MCF 10A (cell line): ENCODE measurements around the gene GATA6. TPM values are rescaled to one million over a fixed set of nuclear protein-coding genes. Genes with fewer than 3 reads are reported as not detected.
A peak's percentile ranks its signal among the peaks of the same experiment; 100 is the strongest.

ENCODE experiments used
- Bru-seq: library from RNA; stranded (reverse); fragments of 400-500 nt; gene quantifications from one replicate; lab custom pipeline; 2021; lab: Mats Ljungman, UMichigan
- BruChase-seq, 2 experiments: library from RNA; stranded (reverse); fragments of 400-500 nt; gene quantifications; one replicate each; lab custom pipeline; 2021; lab: Mats Ljungman, UMichigan
- BruUV-seq: library from RNA; stranded (reverse); fragments of 400-500 nt; replicated peaks from 2 replicates; lab custom pipeline; 2021; lab: Mats Ljungman, UMichigan
- CTCF ChIA-PET: fragments of 300-600 bp; sonication (Branson Sonifier 250); formaldehyde crosslinking; extraction: SDS; loops from one replicate; lab custom pipeline; 2021; ENCODE audit warnings: antibody characterized with exemption, inconsistent platforms; lab: Yijun Ruan, JAX
- POLR2A ChIA-PET: fragments of 300-600, 350-650 bp; sonication (Branson Sonifier 250); formaldehyde crosslinking; extraction: SDS; loops from one replicate; lab custom pipeline; 2020; ENCODE audit warnings: antibody characterized with exemption, inconsistent platforms; lab: Yijun Ruan, JAX
- DNase-seq: peaks from one replicate; pipeline ENCODE4 v3.0.0-alpha.2; 2018; ENCODE audit not compliant: unreplicated experiment
- H3K27ac Mint-ChIP-seq: one replicate; pipeline ENCODE4 v1.8.0; 2022; ENCODE audit warnings: mild to moderate bottlenecking, low read depth, mixed read lengths; ENCODE audit not compliant: unreplicated experiment
- H3K27me3 Mint-ChIP-seq: one replicate; pipeline ENCODE4 v1.8.0; 2022; ENCODE audit warnings: mixed read lengths; ENCODE audit not compliant: insufficient read depth, unreplicated experiment
- H3K36me3 Mint-ChIP-seq: one replicate; pipeline ENCODE4 v1.8.0; 2022; ENCODE audit warnings: mild to moderate bottlenecking, moderate library complexity, mixed read lengths; ENCODE audit not compliant: insufficient read depth, unreplicated experiment
- H3K4me1 Mint-ChIP-seq: one replicate; pipeline ENCODE4 v1.8.0; 2022; ENCODE audit warnings: mixed read lengths; ENCODE audit not compliant: insufficient read depth, unreplicated experiment
- H3K4me3 Mint-ChIP-seq: one replicate; pipeline ENCODE4 v1.8.0; 2022; ENCODE audit warnings: mild to moderate bottlenecking, moderate library complexity, mixed read lengths; ENCODE audit not compliant: unreplicated experiment
- H3K9me3 Mint-ChIP-seq: one replicate; pipeline ENCODE4 v1.8.0; 2022; ENCODE audit warnings: mixed read lengths; ENCODE audit not compliant: unreplicated experiment
- intact Hi-C: fragments of 100-400 bp; cut with micrococcal nuclease; formaldehyde crosslinking; loops from 2 replicates; pipeline ENCODE4 v1.14.1; 2022
- long read RNA-seq: library from polyadenylated mRNA; stranded (forward); transcript quantifications from one replicate; pipeline ENCODE4 v2.0.0, GENCODE V29; 2022
- total RNA-seq: library from RNA; stranded (reverse); gene quantifications from 2 replicates; pipeline ENCODE4 v1.2.3, GENCODE V29; 2022
- TF ChIP-seq, protein P1 (sequence below): fragments of 200-600 bp; IDR thresholded peaks from one replicate; pipeline ENCODE4 v1.8.0; 2022; ENCODE audit warnings: antibody characterized with exemption, mild to moderate bottlenecking; ENCODE audit not compliant: unreplicated experiment

The GATA6 gene
- 6.7 and 14.0 TPM in 2 replicates for total RNA-seq
- percentile 76 among the genes with signal in this experiment for Bru-seq, nascent RNA
- percentile 57 among the genes with signal in this experiment for BruChase-seq, experiment 1, labeled RNA remaining after a 6-hour chase
- BruChase-seq, experiment 2, labeled RNA remaining after a 2-hour chase: percentile 63 among the genes with signal in this experiment
- long read RNA-seq, transcript GATA6-201 (7 exons, 3,770 nt): major isoform, 8 of 16 reads
- long read RNA-seq, partial matches to known transcripts: 5 of 16 reads
- long read RNA-seq, other reads (novel, unspliced or antisense): 3 of 16 reads

DNA sequence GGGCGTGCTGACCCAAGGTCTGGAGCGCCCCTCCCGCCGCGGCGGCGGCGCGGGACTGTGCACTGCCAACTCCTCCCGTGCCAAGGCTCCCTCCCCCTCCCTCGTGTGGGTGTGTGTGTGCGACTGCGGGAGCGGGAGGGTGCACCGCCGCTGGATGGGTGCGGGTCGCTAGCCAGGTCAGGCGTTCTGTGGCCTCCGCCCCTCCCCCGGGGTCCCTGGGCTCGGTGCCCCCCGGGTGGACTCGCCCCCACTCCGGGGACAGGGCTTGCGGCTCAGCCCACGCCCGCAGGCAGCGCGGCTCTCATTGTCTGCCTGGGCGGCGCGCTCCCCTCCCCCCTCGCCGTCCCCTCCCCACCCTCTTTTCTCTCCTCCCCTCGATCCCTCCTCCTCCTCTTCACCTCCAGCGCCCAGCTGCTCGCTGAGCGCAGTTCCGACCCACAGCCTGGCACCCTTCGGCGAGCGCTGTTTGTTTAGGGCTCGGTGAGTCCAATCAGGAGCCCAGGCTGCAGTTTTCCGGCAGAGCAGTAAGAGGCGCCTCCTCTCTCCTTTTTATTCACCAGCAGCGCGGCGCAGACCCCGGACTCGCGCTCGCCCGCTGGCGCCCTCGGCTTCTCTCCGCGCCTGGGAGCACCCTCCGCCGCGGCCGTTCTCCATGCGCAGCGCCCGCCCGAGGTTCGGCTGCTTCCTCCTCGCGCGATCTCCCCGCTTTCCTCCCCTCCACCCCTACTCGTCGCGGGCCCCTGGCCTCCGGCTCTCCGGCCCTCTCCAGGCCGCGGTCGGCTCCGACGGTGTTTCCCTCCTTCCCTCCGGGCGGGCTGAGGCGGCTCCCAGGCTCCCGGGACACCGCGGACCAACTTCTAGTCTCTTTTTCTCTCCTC lies at the start of gene GATA6:
Gene GATA6, plus strand, starts transcription at position 579 of the 878 bp plus-strand sequence. CDS start 1,556 bp downstream, outside the sequence.
- Mint-ChIP-seq H3K4me3 (peak within 1 kb of the TSS; percentile 97), H3K9me3 (no peaks in the 10 kb centered on the region), H3K27me3 (no peaks in the 10 kb centered on the region), H3K36me3 (peaks cover 8% of the 10 kb centered on the region), H3K4me1 (peaks cover 6% of the 10 kb centered on the region), H3K27ac (peak within 1 kb of the TSS; percentile 78)
- TF ChIP-seq, protein P1, sequence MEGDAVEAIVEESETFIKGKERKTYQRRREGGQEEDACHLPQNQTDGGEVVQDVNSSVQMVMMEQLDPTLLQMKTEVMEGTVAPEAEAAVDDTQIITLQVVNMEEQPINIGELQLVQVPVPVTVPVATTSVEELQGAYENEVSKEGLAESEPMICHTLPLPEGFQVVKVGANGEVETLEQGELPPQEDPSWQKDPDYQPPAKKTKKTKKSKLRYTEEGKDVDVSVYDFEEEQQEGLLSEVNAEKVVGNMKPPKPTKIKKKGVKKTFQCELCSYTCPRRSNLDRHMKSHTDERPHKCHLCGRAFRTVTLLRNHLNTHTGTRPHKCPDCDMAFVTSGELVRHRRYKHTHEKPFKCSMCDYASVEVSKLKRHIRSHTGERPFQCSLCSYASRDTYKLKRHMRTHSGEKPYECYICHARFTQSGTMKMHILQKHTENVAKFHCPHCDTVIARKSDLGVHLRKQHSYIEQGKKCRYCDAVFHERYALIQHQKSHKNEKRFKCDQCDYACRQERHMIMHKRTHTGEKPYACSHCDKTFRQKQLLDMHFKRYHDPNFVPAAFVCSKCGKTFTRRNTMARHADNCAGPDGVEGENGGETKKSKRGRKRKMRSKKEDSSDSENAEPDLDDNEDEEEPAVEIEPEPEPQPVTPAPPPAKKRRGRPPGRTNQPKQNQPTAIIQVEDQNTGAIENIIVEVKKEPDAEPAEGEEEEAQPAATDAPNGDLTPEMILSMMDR: peak; percentile 25
- no TSS peak for BruUV-seq
- DNase-seq: peak; percentile 89
- intact Hi-C loops: loop anchor here (1.0 to 10.0 kb wide), 7 partner anchors 117 to 626 kb away; no protein-coding TSS in a partner anchor
- ChIA-PET POLR2A (interaction anchor here (0.6 to 0.7 kb wide), 6 partner anchors 9 to 297 kb away, joined by 3 to 4 read pairs (median 3); no protein-coding TSS in a partner anchor), CTCF (interaction anchor here (0.6 to 0.8 kb wide), 4 partner anchors 248 to 393 kb away, joined by 3 to 4 read pairs (median 3); no protein-coding TSS in a partner anchor)

DNA sequence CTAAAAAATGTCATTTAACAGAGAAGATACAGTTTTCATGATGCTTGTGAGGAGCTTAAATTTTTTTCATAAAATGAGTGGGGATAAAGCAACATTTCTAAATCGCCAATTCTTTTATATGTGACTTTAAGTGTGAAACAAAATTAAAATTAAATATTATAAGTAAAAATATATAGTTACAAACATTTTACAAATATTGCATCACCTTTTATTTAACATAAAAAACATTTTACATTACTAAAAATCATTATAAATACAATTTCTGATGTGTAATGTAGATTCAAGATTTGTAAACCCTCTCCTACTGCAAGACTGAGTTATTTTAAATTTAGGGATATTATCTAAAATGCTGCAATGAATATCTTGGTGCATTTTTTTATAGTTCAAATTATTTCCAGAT lies 44.4 kb upstream of the GATA6 start:
- CTCF ChIA-PET: no interaction called here
- TF ChIP-seq, protein P1: no peak

DNA sequence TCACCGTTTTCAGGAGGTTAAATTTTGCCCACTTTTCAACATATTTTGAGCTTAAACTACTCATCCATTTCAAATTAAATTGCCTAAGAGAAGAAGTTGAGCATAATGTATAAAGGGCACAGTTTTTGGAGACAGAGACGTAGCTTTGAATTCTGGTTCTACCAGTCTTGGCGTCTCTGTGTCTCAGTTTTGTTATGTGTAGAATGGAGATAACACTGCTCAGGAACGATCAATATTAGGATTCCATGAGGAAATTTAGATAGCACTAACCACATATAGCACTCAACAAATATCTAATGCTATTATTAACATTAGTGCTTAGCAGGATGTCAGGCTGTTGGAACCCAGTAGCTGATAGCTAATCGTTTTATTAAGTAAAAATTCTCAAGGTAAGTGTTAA lies 40.4 kb upstream of the GATA6 start:
- ChIA-PET CTCF (interaction anchor here (0.6 to 0.7 kb wide), 2 partner anchors 174 to 578 kb away, joined by 3 read pairs; no protein-coding TSS in a partner anchor), POLR2A (interaction anchor here (0.5 kb wide), 1 partner anchor 18 kb away, joined by 3 read pairs; no protein-coding TSS in a partner anchor)
- DNase-seq: no peak
- H3K36me3 Mint-ChIP-seq: no peaks in the 10 kb centered on the region
- no peaks in the 10 kb centered on the region for H3K9me3 Mint-ChIP-seq
- no TSS peak for BruUV-seq
- no peaks in the 10 kb centered on the region for H3K27me3 Mint-ChIP-seq
- H3K4me3 Mint-ChIP-seq: no peak overlapping the region
- no peak overlapping the region for H3K27ac Mint-ChIP-seq
- TF ChIP-seq, protein P1: no peak
- H3K4me1 Mint-ChIP-seq: no peaks in the 10 kb centered on the region
- intact Hi-C loops: no loop called here

More for the DNA sequence above, 44.4 kb upstream of the GATA6 start:
- H3K27ac Mint-ChIP-seq: no peak overlapping the region
- no peaks in the 10 kb centered on the region for H3K9me3 Mint-ChIP-seq
- no peaks in the 10 kb centered on the region for H3K27me3 Mint-ChIP-seq
- POLR2A ChIA-PET: no interaction called here
- intact Hi-C loops: no loop called here
- no peaks in the 10 kb centered on the region for H3K4me1 Mint-ChIP-seq
- no peak overlapping the region for H3K4me3 Mint-ChIP-seq
- DNase-seq: no peak
- BruUV-seq: no TSS peak
- no peaks in the 10 kb centered on the region for H3K36me3 Mint-ChIP-seq
